NCI-H187 (cell line): ENCODE measurements around the gene ABCA12.

ENCODE experiments used
- DNase-seq, 2 experiments: peaks; one replicate each; lab custom pipeline; 2025; lab: John Stamatoyannopoulos, UW

ABCA12 gene

DNA sequence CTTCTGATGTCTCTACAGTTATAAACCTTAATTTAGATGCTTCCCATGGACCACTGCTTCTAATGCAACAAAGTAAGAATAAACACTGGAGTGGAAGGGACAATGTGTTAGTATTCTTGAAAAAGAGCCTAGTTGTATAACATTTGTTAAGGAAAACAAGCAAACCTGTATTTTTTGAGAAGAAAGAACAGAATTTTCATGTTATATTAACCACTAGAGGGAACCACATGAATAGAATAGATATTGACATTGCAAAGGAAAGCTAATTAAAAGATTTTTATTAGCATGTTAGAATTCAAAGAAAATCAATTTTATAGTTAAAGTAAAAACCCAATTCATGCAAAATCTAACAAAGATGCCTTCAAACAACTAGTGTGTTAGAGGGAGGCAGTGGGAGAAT, 177.7 kb downstream of the ABCA12 start:
- DNase-seq = no peak

DNA sequence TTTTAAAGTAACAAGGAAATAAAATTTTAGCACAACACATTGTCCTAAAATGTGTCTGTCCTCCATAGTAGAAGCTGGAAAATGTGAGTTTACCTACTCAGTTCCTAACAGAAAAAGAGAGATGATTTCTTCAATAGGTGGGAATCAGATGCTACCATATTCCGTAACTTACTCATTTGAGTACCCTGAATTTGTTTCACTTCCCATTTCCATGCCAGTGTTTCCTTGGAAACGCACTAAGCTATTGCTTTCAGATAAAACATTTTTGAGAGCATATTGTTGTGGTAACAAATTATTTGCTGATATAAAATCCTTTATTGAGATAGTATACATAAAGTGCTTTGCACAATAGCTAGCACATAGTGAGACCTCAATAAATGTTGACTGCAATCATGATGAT, 191.5 kb downstream of the ABCA12 start:
- no peak for DNase-seq

GRCh38 chr2:214934006-214934405, 204.4 kb downstream of the ABCA12 start:
- DNase-seq = no peak

DNA sequence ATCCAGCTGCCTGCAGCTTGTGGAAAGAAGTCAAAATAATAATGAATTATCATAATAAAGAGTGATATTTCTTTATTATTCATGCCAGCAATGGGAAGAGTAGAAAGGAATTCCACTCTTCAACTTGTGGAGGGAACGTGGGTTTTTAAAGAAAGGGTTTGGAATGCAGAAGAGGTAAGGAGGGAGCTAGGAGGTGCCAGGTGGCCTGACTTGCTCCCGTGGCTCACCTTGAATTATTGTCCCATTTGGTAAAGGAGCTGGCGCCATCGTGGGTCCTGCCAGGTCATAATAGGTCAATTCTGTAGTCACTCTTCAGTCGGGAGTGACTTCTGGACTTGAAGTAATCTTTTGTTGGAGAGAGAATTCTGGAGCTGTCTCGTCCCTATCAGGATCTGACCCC, 233.8 kb downstream of the ABCA12 start:
- DNase-seq = no peak

- DNase-seq = no peak
Measured at GRCh38 chr2:214904176-214904575, 234.2 kb downstream of the ABCA12 start.

GRCh38 chr2:214902286-214902685, 236.1 kb downstream of the ABCA12 start:
- DNase-seq = no peak

DNA sequence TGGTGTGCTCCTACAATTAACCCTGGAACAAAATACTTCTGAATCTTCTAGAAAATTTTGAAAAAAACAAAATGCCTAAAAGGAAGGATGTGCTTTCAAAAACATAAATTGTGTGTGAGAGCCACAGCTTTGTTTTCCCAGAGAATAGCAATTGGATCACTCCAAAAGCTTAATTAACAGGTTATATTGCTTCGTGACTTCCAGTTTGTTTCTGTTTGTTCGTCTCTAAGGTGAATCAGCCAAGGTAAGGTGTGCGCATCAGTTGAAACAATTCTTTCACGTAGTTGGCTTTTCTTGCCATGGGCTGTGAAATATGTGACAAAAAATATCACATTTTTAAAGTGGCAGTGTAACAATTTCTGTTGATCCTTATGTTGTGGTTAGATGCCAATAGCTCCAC, 238.7 kb downstream of the ABCA12 start:
- DNase-seq = no peak

DNA sequence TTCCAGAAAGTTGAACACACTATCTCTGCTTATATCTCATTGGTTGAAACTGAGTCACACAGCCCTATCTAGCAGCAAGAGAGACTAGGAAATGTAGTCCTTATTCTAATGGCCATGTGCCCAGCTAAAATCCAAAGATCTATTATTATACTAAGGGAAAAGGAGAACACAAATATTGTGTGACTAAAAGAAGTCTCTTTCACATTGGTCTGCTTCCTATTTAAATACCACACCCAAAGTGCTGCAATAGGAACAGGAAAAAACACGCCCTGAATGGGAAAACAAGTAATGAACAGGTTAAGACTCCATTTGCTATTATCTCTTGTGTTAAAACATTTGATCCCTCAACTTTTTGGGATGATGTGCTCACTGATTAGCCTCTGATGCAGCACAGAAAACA, 242.2 kb downstream of the ABCA12 start:
- DNase-seq = no peak

DNA sequence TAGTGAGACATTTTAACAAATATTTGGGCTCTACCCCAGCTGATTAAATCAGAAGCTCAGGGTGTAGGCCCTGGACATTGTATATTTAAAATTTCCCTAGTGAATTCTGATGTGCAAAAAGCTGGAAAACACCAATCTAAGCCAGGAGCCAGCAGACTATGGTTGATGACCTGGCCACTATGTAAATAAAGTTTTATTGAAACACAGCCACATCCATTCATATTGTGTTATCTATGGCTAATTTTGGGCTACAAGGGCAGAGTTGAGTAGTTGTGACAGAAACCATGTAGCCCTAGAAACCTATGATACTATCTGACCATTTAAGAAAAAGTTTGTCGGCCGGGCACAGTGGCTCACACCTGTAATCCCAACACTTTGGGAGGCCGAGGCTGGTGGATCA, 243.0 kb downstream of the ABCA12 start:
- DNase-seq = no peak

DNA sequence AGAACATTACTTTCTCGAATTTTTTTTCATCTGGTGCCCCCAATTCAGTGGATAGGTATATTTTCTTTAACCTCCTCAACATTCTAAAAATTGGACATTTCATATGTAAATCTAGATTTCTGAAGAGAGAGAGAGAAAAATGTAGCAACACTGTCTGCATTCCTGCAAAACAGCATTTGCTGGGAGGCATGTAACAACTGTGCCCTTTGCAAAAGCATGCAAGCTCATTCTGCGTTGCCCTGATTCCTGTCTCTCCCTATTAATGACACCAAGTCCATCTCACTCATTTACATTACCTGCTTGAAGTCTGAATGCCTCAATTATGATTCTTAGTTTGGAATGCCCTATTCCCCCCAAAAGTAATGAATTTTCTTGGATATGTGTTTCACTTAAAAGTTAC, 249.1 kb downstream of the ABCA12 start:
- DNase-seq = no peak

GRCh38 chr2:214881647-214882202, 256.7 kb downstream of the ABCA12 start:
- no peak for DNase-seq
